ENCODE data around the gene GCAT.

The GCAT gene

GRCh38 chr22:37811867-37812266 lies 4.1 kb downstream of the GCAT start:
- DNase-seq, result no peak

GRCh38 chr22:37812869-37813678 lies 5.3 kb downstream of the GCAT start:
- no peak for DNase-seq

DNA sequence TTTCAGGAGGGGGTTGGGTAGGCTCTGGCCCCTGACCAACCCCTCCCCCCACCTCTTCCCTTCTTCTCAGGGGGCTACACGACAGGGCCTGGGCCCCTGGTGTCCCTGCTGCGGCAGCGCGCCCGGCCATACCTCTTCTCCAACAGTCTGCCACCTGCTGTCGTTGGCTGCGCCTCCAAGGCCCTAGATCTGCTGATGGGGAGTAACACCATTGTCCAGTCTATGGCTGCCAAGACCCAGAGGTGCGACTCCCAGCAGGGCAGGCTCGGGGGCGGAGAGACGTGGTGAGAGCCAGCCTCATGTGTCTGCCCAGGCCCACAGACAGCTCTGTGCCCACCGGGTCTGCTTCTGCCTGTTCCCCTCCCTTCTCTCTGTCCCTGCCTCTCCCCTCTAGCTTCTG lies 7.9 kb downstream of the GCAT start:
- DNase-seq, result no peak

DNA sequence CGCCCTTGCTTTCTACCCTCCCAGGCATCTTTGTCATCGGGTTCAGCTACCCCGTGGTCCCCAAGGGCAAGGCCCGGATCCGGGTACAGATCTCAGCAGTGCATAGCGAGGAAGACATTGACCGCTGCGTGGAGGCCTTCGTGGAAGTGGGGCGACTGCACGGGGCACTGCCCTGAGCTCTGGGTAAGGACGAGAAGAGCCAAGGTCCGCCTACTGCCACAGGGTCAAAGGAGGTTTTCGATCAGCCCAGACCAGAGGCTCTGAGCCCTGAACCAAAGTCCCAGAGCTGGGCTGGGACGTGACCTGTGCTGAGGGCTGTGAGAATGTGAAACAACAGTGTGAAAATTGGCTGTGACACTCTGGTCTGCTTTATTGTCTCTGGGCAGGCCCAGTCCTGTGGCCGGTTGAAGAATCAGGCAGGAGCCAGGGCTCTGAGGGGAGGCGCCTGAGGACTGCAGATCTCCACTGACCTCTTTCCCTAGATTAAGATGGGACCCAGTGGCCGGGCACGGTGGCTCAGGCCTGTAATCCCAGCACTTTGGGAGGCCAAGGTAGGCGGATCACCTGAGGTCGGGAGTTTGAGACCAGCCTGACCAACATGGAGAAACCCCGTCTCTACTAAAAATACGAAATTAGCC lies 8.9 kb downstream of the GCAT start:
- DNase-seq, result no peak

DNA sequence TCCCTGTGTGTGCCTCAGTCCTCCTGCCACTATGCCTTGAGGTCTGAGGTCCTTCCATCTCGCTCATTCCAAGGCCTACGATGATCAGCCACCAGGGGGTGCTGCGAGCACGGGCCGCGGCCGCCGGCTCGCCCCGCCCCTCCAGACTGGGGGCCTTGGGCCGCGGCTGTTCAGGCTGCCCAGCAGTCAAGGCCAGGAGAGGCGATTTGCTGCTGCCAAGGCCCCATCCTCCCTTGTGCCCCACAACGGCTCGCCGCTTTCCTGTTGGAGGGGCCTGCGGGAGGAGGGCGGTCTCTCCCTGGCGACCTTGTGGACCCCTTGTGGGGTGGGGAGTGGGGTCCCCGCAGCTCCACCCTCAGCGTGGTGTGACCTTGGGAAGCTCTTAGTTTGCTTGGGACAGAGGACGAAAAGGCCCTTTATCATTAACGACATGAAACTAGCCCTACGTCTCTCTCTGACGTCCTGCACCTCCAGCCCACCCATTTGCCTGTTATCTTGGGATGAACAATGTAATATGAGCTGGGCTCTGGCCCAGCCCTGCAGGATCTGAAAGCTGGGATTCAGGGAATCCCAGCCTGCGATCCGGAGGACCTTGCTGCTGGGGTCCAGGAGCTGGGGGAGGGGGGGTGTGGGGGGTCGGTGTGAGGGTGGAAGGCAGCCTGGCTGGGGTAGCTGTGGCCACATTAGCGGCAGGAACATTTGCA lies 10.1 kb downstream of the GCAT start:
- DNase-seq, result peak; percentile 70

- DNase-seq, result peak; percentile 35
Observed at GRCh38 chr22:37818409-37819104, 10.8 kb downstream of the GCAT start.

DNA sequence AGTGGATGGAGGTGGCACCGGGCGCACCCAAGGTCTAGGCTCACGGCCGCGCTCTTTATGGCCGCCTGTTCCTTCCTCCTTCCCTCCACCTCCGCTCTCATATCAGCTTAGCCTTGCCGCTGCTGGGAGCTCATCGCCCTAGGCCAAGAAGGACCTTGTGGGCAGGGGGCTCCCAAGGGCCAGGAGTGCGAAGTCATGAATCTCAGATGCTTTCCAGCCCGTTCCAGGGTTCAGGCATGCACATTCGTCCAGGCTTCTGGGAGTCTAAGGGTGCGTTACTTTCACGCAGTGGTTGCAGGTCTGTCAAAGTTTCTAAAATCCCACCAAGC lies 11.3 kb downstream of the GCAT start:
- DNase-seq, result no peak

DNA sequence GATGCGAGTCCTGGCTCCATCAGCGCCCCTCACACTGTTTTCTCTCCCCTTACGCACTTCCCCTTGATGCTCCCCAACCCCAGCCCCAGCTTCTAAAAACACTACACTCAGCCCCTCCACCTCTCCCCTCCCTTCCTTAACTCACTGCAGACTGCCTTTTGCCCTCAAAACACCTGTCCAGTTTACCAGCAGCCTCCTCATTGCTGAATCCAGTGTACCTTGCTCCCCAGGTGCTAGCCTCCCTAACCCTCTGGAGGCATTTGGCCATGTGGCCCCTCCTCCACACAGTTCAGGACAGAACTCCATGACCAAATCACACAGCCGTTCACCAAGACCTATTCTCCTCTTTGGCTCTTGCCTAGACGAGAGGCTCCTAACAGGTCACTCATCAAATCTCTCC lies 12.6 kb downstream of the GCAT start:
- DNase-seq, result no peak

DNA sequence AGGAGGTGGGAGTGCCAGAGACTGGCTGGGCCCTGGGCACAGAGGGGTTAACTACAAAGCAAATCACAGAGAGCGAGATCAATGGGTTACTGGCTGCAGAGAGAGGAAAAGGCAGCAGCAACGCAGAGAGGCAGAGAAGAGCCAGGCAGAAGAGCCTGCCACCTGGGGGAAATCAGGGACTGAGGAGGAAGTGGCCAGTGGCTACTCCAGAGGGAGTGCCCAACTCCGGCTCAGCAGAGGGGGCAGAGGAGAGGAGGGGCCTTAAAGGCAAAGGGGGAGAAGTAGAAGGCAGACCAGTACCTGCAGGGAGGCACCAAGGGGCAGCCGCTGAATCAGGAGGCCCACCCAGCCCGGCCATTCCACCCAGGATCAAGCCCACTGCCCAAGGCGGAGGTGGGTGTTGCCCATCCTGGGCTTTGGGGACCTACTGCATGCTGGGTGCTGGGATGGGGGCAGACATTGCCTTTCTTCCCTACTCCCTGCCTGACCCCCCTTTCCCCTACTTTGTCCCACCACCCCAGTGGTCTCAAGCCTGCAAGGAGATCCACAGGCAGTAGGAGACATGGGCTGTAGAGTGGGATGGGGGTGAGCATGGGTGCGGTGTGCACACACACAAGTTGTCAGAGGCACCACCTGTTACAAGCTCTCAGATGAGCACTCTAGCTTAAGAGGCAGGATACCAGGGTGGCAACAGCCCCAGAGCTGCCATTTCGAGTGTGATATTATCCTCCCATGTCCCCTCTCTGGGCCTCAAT lies 14.5 kb downstream of the GCAT start:
- no peak for DNase-seq

- no peak for DNase-seq
Observed at GRCh38 chr22:37823134-37823985, 15.6 kb downstream of the GCAT start, which contains the start of gene GALR3. Gene GALR3, plus strand, starts transcription at chr22:37823382. Its CDS starts 25 bp downstream, at chr22:37823407.

- DNase-seq, result no peak
Observed at GRCh38 chr22:37824674-37825641, 17.2 kb downstream of the GCAT start.

DNA sequence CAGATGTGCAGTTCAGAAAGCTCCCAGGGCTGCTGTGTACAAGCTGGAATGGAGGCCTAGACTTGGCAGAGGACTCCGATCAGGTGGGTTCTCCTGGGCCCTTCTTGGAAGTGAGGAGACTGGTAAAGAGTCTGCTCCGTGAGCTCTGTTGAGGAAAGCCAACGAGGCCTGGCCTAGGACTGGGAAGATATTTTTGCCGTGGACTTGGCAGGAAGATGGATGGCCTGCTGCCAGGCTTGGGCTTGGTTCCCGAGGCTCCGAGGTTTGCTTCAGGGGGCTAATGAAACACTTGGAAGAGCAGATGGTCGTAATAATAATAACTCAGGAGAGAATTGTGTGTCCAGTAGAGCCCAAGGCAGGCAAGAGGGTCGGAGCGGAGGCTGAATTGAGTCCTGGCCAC lies 19.3 kb downstream of the GCAT start:
- DNase-seq, result no peak

- no peak for DNase-seq
Observed at GRCh38 chr22:37830093-37830842, 22.5 kb downstream of the GCAT start.

DNA sequence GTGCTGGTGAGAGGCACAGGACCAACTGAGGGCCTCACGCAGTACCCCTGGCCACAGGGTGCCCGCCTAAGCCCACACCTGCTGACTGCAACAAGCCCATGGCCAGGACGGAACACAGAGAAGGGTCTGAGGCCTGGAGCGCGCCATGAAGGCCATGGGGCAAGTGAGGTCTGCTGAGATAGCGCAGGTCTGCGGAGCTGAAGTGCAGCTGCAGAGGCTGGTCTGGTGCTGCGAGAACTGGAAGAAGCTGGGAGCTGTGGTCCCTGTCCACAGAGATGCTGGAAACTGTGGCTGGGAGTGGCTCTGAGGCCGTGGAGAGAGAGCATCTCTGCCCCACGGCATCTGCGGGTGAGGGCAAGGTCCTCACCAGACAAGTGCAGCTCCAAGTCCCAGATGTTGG lies 23.7 kb downstream of the GCAT start:
- no peak for DNase-seq

DNA sequence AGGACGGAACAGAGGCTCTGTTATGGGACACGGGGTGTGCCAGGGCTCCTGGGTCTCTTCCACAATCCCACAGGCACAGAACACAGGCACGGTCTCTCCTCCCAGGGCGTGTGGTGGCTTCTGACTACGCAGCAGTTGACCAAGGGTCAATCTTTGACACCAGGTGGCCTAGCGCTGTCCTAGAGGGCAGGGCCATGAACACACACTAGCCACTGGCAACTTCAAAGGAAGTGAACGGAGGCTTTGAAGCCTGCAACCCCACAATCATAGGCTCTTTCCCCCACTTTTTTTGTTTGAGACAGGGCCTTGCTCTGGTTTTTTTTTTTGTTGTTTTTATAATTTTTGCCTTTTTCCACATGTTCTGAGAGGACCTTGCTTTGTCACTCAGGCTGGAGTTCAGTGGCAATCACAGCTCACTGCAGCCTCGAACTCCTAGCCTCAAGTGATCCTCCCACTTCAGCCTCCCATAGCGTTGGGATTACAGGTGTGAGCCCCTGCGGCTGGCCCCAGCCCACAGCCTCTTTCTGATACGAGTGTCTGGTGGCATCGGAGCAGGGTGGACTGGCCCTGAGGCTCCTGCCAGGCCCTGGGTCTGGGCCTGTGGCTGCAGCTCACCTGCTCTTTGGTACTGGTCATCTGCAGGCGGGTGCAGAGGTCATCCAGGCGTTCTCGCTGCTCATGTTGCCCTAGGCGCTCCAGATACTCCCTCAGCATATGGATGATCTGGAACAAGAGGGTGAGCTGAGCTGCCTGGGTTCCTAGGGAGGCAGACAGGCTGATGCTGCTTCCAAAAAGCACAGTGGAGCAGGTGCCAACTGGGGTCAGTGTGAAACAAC lies 24.5 kb downstream of the GCAT start:
- no peak for DNase-seq

DNA sequence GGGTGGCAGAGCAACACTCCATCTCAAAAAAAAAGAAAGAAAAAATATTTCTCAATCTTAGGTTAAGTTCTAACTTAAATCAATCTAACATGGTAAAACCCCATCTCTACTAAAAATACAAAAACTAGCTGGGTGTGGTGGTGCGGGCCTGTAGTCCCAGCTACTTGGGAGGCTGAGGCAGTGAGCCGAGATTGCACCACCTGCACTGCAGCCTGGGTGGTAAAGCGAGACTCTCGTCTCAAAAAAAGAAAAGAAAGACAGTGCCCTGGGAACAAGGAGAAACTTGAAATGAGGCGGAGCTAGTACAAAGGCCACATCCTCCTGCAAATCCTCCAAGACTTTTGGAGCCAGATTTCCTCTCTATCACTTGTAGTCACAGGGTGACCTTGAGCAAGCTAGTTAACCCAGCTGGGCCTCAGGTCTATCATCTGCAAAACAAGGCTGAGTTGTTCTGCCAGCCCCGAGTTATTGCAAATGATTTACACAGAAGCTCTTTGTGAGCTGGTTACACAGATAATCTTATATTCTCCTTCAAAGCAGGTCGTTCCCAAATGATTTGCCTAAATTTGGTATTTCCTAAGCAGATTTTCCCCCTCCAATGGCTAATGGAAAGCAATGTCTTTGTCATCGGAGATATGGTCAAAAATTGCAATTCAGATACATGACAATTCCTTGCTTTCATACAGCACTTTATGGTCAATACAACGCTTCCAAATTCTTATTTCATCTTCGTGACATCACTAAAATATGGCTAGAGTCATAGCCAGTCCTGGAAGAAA lies 34.5 kb downstream of the GCAT start:
- no peak for DNase-seq

GRCh38 chr22:37843741-37844089 lies 36.0 kb downstream of the GCAT start:
- peak; percentile 49 for DNase-seq

- no peak for DNase-seq
Observed at GRCh38 chr22:37844904-37845329, 37.2 kb downstream of the GCAT start.

Measured in effector CD8-positive, alpha-beta T cell (primary cell).